ENCODE results near the gene PAGE4.

The PAGE4 gene

GRCh38 chrX:49829016-49829415, at the start of gene PAGE4:
PAGE4 (plus strand) TSS chrX:49829303; CDS start chrX:49830429, 1,126 bp downstream.
- Histone ChIP-seq H3K27me3 (ENCODE audit: control insufficient read depth, insufficient read depth, low read length) (no peaks in the 10 kb centered on the region), H3K4me3 (ENCODE audit: low read length) (no peak within 1 kb of the TSS), H3K4me1 (ENCODE audit: control insufficient read depth, insufficient read depth, low read length) (no peaks in the 10 kb centered on the region), H3K36me3 (ENCODE audit: control insufficient read depth, insufficient read depth, low read length) (no peaks in the 10 kb centered on the region), H3K27ac (ENCODE audit: low read length) (no peak within 1 kb of the TSS), H3K9me3 (ENCODE audit: control insufficient read depth, insufficient read depth, low read length) (no peaks in the 10 kb centered on the region)
- WGBS (ENCODE audit: insufficient coverage, insufficient read length), result no CpG with 5 or more reads among the region's 8 CpGs
- DNase-seq (ENCODE audit: low read depth, low spot score), result no peak

- no peak for DNase-seq (ENCODE audit: low read depth, low spot score)
- Histone ChIP-seq H3K27ac (ENCODE audit: low read length) (no peak overlapping the region), H3K36me3 (ENCODE audit: control insufficient read depth, insufficient read depth, low read length) (no peaks in the 10 kb centered on the region), H3K4me1 (ENCODE audit: control insufficient read depth, insufficient read depth, low read length) (no peaks in the 10 kb centered on the region), H3K9me3 (ENCODE audit: control insufficient read depth, insufficient read depth, low read length) (no peaks in the 10 kb centered on the region), H3K27me3 (ENCODE audit: control insufficient read depth, insufficient read depth, low read length) (no peaks in the 10 kb centered on the region), H3K4me3 (ENCODE audit: low read length) (no peak overlapping the region)
- WGBS (ENCODE audit: insufficient coverage, insufficient read length), result no CpG with 5 or more reads among the region's 1 CpG
Observed at GRCh38 chrX:49784747-49785280, 44.3 kb upstream of the PAGE4 start.

GRCh38 chrX:49792376-49792775, 36.7 kb upstream of the PAGE4 start:
- no peak overlapping the region for H3K4me3 ChIP-seq (ENCODE audit: low read length)
- no peaks in the 10 kb centered on the region for H3K36me3 ChIP-seq (ENCODE audit: control insufficient read depth, insufficient read depth, low read length)
- no peaks in the 10 kb centered on the region for H3K4me1 ChIP-seq (ENCODE audit: control insufficient read depth, insufficient read depth, low read length)
- WGBS (ENCODE audit: insufficient coverage, insufficient read length), result no CpG with 5 or more reads among the region's 1 CpG
- no peaks in the 10 kb centered on the region for H3K9me3 ChIP-seq (ENCODE audit: control insufficient read depth, insufficient read depth, low read length)
- H3K27ac ChIP-seq (ENCODE audit: low read length), result no peak overlapping the region
- no peak for DNase-seq (ENCODE audit: low read depth, low spot score)
- no peaks in the 10 kb centered on the region for H3K27me3 ChIP-seq (ENCODE audit: control insufficient read depth, insufficient read depth, low read length)

- H3K36me3 ChIP-seq (ENCODE audit: control insufficient read depth, insufficient read depth, low read length), result no peaks in the 10 kb centered on the region
- no peak for DNase-seq (ENCODE audit: low read depth, low spot score)
- no peaks in the 10 kb centered on the region for H3K4me1 ChIP-seq (ENCODE audit: control insufficient read depth, insufficient read depth, low read length)
- H3K4me3 ChIP-seq (ENCODE audit: low read length), result no peak overlapping the region
- H3K9me3 ChIP-seq (ENCODE audit: control insufficient read depth, insufficient read depth, low read length), result no peaks in the 10 kb centered on the region
- no peak overlapping the region for H3K27ac ChIP-seq (ENCODE audit: low read length)
- no peaks in the 10 kb centered on the region for H3K27me3 ChIP-seq (ENCODE audit: control insufficient read depth, insufficient read depth, low read length)
Observed at GRCh38 chrX:49793686-49794085, 35.4 kb upstream of the PAGE4 start.

- Histone ChIP-seq H3K9me3 (ENCODE audit: control insufficient read depth, insufficient read depth, low read length) (no peaks in the 10 kb centered on the region), H3K27me3 (ENCODE audit: control insufficient read depth, insufficient read depth, low read length) (no peaks in the 10 kb centered on the region), H3K36me3 (ENCODE audit: control insufficient read depth, insufficient read depth, low read length) (no peaks in the 10 kb centered on the region), H3K4me1 (ENCODE audit: control insufficient read depth, insufficient read depth, low read length) (no peaks in the 10 kb centered on the region), H3K27ac (ENCODE audit: low read length) (no peak overlapping the region), H3K4me3 (ENCODE audit: low read length) (no peak overlapping the region)
- no CpG with 5 or more reads among the region's 1 CpG for WGBS (ENCODE audit: insufficient coverage, insufficient read length)
- DNase-seq (ENCODE audit: low read depth, low spot score), result no peak
Observed at GRCh38 chrX:49799828-49800227, 29.3 kb upstream of the PAGE4 start.

- DNase-seq (ENCODE audit: low read depth, low spot score), result no peak
- Histone ChIP-seq H3K36me3 (ENCODE audit: control insufficient read depth, insufficient read depth, low read length) (no peaks in the 10 kb centered on the region), H3K27ac (ENCODE audit: low read length) (no peak overlapping the region), H3K27me3 (ENCODE audit: control insufficient read depth, insufficient read depth, low read length) (no peaks in the 10 kb centered on the region), H3K9me3 (ENCODE audit: control insufficient read depth, insufficient read depth, low read length) (no peaks in the 10 kb centered on the region), H3K4me1 (ENCODE audit: control insufficient read depth, insufficient read depth, low read length) (no peaks in the 10 kb centered on the region), H3K4me3 (ENCODE audit: low read length) (no peak overlapping the region)
- WGBS (ENCODE audit: insufficient coverage, insufficient read length), result no CpG with 5 or more reads among the region's 1 CpG
Observed at GRCh38 chrX:49809891-49810632, 19.0 kb upstream of the PAGE4 start.

GRCh38 chrX:49812177-49812576, 16.9 kb upstream of the PAGE4 start:
- H3K9me3 ChIP-seq (ENCODE audit: control insufficient read depth, insufficient read depth, low read length), result no peaks in the 10 kb centered on the region
- WGBS (ENCODE audit: insufficient coverage, insufficient read length), result no CpG with 5 or more reads among the region's 4 CpGs
- no peak overlapping the region for H3K4me3 ChIP-seq (ENCODE audit: low read length)
- H3K27ac ChIP-seq (ENCODE audit: low read length), result no peak overlapping the region
- no peak for DNase-seq (ENCODE audit: low read depth, low spot score)
- no peaks in the 10 kb centered on the region for H3K4me1 ChIP-seq (ENCODE audit: control insufficient read depth, insufficient read depth, low read length)
- no peaks in the 10 kb centered on the region for H3K27me3 ChIP-seq (ENCODE audit: control insufficient read depth, insufficient read depth, low read length)
- H3K36me3 ChIP-seq (ENCODE audit: control insufficient read depth, insufficient read depth, low read length), result no peaks in the 10 kb centered on the region

GRCh38 chrX:49816435-49816834, 12.7 kb upstream of the PAGE4 start:
- no CpG with 5 or more reads among the region's 4 CpGs for WGBS (ENCODE audit: insufficient coverage, insufficient read length)
- H3K4me1 ChIP-seq (ENCODE audit: control insufficient read depth, insufficient read depth, low read length), result no peaks in the 10 kb centered on the region
- no peak overlapping the region for H3K4me3 ChIP-seq (ENCODE audit: low read length)
- H3K27me3 ChIP-seq (ENCODE audit: control insufficient read depth, insufficient read depth, low read length), result no peaks in the 10 kb centered on the region
- no peak overlapping the region for H3K27ac ChIP-seq (ENCODE audit: low read length)
- H3K36me3 ChIP-seq (ENCODE audit: control insufficient read depth, insufficient read depth, low read length), result no peaks in the 10 kb centered on the region
- DNase-seq (ENCODE audit: low read depth, low spot score), result no peak
- H3K9me3 ChIP-seq (ENCODE audit: control insufficient read depth, insufficient read depth, low read length), result no peaks in the 10 kb centered on the region

- Histone ChIP-seq H3K27me3 (ENCODE audit: control insufficient read depth, insufficient read depth, low read length) (no peaks in the 10 kb centered on the region), H3K4me1 (ENCODE audit: control insufficient read depth, insufficient read depth, low read length) (no peaks in the 10 kb centered on the region), H3K36me3 (ENCODE audit: control insufficient read depth, insufficient read depth, low read length) (no peaks in the 10 kb centered on the region), H3K27ac (ENCODE audit: low read length) (no peak overlapping the region), H3K4me3 (ENCODE audit: low read length) (no peak overlapping the region), H3K9me3 (ENCODE audit: control insufficient read depth, insufficient read depth, low read length) (no peaks in the 10 kb centered on the region)
- DNase-seq (ENCODE audit: low read depth, low spot score), result no peak
- WGBS (ENCODE audit: insufficient coverage, insufficient read length), result no CpG with 5 or more reads among the region's 8 CpGs
Observed at GRCh38 chrX:49838374-49838773, 9.3 kb downstream of the PAGE4 start.

GRCh38 chrX:49840679-49841078, 11.6 kb downstream of the PAGE4 start:
- H3K4me3 ChIP-seq (ENCODE audit: low read length), result no peak overlapping the region
- H3K4me1 ChIP-seq (ENCODE audit: control insufficient read depth, insufficient read depth, low read length), result no peaks in the 10 kb centered on the region
- no peaks in the 10 kb centered on the region for H3K27me3 ChIP-seq (ENCODE audit: control insufficient read depth, insufficient read depth, low read length)
- H3K9me3 ChIP-seq (ENCODE audit: control insufficient read depth, insufficient read depth, low read length), result no peaks in the 10 kb centered on the region
- WGBS (ENCODE audit: insufficient coverage, insufficient read length), result no CpG with 5 or more reads among the region's 3 CpGs
- H3K27ac ChIP-seq (ENCODE audit: low read length), result no peak overlapping the region
- DNase-seq (ENCODE audit: low read depth, low spot score), result no peak
- no peaks in the 10 kb centered on the region for H3K36me3 ChIP-seq (ENCODE audit: control insufficient read depth, insufficient read depth, low read length)

GRCh38 chrX:49842621-49843020, 13.5 kb downstream of the PAGE4 start:
- DNase-seq (ENCODE audit: low read depth, low spot score), result no peak
- no peak overlapping the region for H3K27ac ChIP-seq (ENCODE audit: low read length)
- no peak overlapping the region for H3K4me3 ChIP-seq (ENCODE audit: low read length)
- no peaks in the 10 kb centered on the region for H3K27me3 ChIP-seq (ENCODE audit: control insufficient read depth, insufficient read depth, low read length)
- H3K36me3 ChIP-seq (ENCODE audit: control insufficient read depth, insufficient read depth, low read length), result no peaks in the 10 kb centered on the region
- H3K4me1 ChIP-seq (ENCODE audit: control insufficient read depth, insufficient read depth, low read length), result no peaks in the 10 kb centered on the region
- no peaks in the 10 kb centered on the region for H3K9me3 ChIP-seq (ENCODE audit: control insufficient read depth, insufficient read depth, low read length)

Measured in iPS DF 6.9 (cell line).